PC-9 (cell line): ENCODE results near the gene RBFOX1. TPM values are rescaled to one million over a fixed set of nuclear protein-coding genes. Genes with fewer than 3 reads are reported as not detected.

Experiments
- BruUV-seq: library from RNA; stranded (reverse); fragments of 400-500 nt; replicated peaks from 2 replicates; lab custom pipeline; 2021; lab: Mats Ljungman, UMichigan
- CTCF ChIA-PET: fragments of 300-600 bp; sonication (Branson Sonifier 250); formaldehyde crosslinking; loops from one replicate; lab custom pipeline; 2022; ENCODE audit warnings: antibody characterized with exemption; lab: Charles Lee
- POLR2A ChIA-PET: fragments of 300-600 bp; sonication (Branson Sonifier 250); formaldehyde crosslinking; loops from one replicate; lab custom pipeline; 2022; ENCODE audit warnings: antibody characterized with exemption; ENCODE audit not compliant: unreplicated experiment; lab: Charles Lee
- DNase-seq, 2 experiments: peaks; one replicate each; pipeline versions ENCODE4 v3.0.0 to v3.0.0-alpha.2; 2015 to 2022; ENCODE audit warnings: mixed read lengths in 1 of 2
- H2AFZ ChIP-seq: fragments of 200-600 bp; sonication (generic); 2 replicates; pipeline ENCODE4 v1.8.1; 2017; ENCODE audit warnings: antibody characterized with exemption
- H3F3A ChIP-seq: fragments of 200-600 bp; sonication (generic); 2 replicates; pipeline ENCODE4 v1.8.1; 2017; ENCODE audit warnings: antibody characterized with exemption, mild to moderate bottlenecking, low read depth; ENCODE audit not compliant: insufficient read depth
- H3K27ac ChIP-seq: fragments of 200-600 bp; sonication (generic); 2 replicates; pipeline ENCODE4 v1.6.1; 2016; ENCODE audit warnings: mixed run types
- H3K27me3 ChIP-seq: fragments of 200-600 bp; sonication (generic); 2 replicates; pipeline ENCODE4 v1.6.1; 2016; ENCODE audit warnings: low read depth, mixed run types; ENCODE audit not compliant: insufficient read depth
- H3K36me3 ChIP-seq: fragments of 200-600 bp; sonication (generic); 2 replicates; pipeline ENCODE4 v1.6.1; 2016; ENCODE audit warnings: low read depth, mixed run types
- H3K4me1 ChIP-seq: fragments of 200-600 bp; sonication (generic); replicated peaks from 2 replicates; pipeline ENCODE4 v1.6.1; 2016; ENCODE audit warnings: mixed run types; ENCODE audit not compliant: insufficient read depth
- H3K4me2 ChIP-seq: fragments of 200-600 bp; sonication (generic); 2 replicates; pipeline ENCODE4 v1.6.1; 2017; ENCODE audit warnings: mixed run types
- H3K4me3 ChIP-seq: fragments of 200-600 bp; sonication (generic); 2 replicates; pipeline ENCODE4 v1.6.1; 2016; ENCODE audit warnings: mixed run types
- H3K79me2 ChIP-seq: fragments of 200-600 bp; sonication (generic); 2 replicates; pipeline ENCODE4 v1.6.1; 2017; ENCODE audit warnings: low read depth, mixed run types
- H3K9me2 ChIP-seq: fragments of 200-600 bp; sonication (generic); 2 replicates; pipeline ENCODE4 v1.8.1; 2017; ENCODE audit warnings: mild to moderate bottlenecking; ENCODE audit not compliant: insufficient read depth
- H3K9me3 ChIP-seq: fragments of 200-600 bp; sonication (generic); 2 replicates; pipeline ENCODE4 v1.8.1; 2016; ENCODE audit warnings: low read depth; ENCODE audit not compliant: insufficient read depth
- H4K20me1 ChIP-seq: fragments of 200-600 bp; sonication (generic); 2 replicates; pipeline ENCODE4 v1.8.1; 2017; ENCODE audit not compliant: insufficient read depth
- EZH2 ChIP-seq: fragments of 200-600 bp; sonication (generic); IDR thresholded peaks from 2 replicates; pipeline ENCODE4 v1.8.0; 2017; ENCODE audit warnings: antibody characterized with exemption, low read depth
- intact Hi-C: fragments of 100-400 bp; cut with micrococcal nuclease; formaldehyde crosslinking; loops from one replicate; pipeline ENCODE4 v1.10.0; 2022; ENCODE audit not compliant: unreplicated experiment
- total RNA-seq: library from RNA; stranded (reverse); gene quantifications from 2 replicates; pipeline ENCODE4 v1.2.3, GENCODE V29; 2021
- TF ChIP-seq, protein P1 (sequence below): fragments of 200-600 bp; sonication (generic); conservative IDR thresholded peaks from 2 replicates; pipeline ENCODE4 v1.6.1; 2017; ENCODE audit warnings: mixed run types, antibody characterized with exemption, mild to moderate bottlenecking, moderate library complexity

RBFOX1 gene
- total RNA-seq, 1 experiment from 2014 or later: not detected

DNA sequence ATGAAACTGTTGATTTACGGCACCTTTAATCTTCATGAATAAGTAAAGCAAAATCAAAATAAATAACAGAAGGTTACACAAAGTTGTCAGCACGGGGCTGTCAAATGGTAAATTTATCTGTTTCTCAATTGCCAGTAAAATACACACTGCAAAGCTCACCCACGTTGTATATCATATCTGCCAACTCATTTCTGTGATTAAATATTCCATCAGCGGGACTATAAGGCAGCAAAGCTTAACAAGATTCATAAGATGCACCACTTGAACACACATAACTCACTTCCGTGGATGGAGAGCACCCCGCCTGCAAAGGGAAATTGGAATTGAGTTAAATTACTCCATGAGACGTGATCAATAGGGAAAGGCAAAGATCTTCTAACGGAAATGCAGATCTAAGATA, 280.0 kb downstream of the RBFOX1 start:
- ChIA-PET CTCF (no interaction called here), POLR2A (no interaction called here)
- no peak for TF ChIP-seq EZH2
- TF ChIP-seq, protein P1, sequence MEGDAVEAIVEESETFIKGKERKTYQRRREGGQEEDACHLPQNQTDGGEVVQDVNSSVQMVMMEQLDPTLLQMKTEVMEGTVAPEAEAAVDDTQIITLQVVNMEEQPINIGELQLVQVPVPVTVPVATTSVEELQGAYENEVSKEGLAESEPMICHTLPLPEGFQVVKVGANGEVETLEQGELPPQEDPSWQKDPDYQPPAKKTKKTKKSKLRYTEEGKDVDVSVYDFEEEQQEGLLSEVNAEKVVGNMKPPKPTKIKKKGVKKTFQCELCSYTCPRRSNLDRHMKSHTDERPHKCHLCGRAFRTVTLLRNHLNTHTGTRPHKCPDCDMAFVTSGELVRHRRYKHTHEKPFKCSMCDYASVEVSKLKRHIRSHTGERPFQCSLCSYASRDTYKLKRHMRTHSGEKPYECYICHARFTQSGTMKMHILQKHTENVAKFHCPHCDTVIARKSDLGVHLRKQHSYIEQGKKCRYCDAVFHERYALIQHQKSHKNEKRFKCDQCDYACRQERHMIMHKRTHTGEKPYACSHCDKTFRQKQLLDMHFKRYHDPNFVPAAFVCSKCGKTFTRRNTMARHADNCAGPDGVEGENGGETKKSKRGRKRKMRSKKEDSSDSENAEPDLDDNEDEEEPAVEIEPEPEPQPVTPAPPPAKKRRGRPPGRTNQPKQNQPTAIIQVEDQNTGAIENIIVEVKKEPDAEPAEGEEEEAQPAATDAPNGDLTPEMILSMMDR: no peak
- Histone ChIP-seq H3K27ac (no peak overlapping the region), H3K4me1 (no peaks in the 10 kb centered on the region), H3F3A (no peaks in the 10 kb centered on the region), H3K4me2 (no peak overlapping the region), H4K20me1 (no peaks in the 10 kb centered on the region; the same call in 1 of the 2 replicates), H3K4me3 (no peak overlapping the region), H3K27me3 (peaks cover 29% of the 10 kb centered on the region), H3K36me3 (no peaks in the 10 kb centered on the region), H3K9me3 (no peaks in the 10 kb centered on the region), H3K79me2 (no peaks in the 10 kb centered on the region), H2AFZ (no peak overlapping the region), H3K9me2 (no peaks in the 10 kb centered on the region)
- no TSS peak for BruUV-seq
- intact Hi-C loops: no loop called here
- DNase-seq: no peak

DNA sequence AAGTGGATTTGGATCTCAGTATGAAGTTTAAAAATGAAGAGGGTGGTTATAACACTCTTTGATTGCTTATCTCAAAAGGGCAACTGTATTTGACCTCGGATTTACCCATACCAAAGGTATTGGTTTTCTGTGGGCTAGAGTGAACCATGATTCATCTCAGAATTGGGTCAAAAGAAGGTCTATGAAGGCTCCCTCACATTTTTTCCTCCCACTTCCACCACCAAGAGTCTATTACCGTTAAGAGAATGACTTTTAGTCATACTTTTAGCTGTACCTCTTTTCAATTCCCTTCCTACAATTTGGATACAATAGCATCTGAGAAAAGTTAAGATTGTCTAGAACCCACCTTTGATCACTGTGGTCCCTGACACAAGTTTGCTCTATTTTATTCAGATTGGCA, 280.9 kb downstream of the RBFOX1 start:
- no peaks in the 10 kb centered on the region for H3K36me3 ChIP-seq
- H3K27me3 ChIP-seq: peaks cover 22% of the 10 kb centered on the region
- CTCF ChIA-PET: no interaction called here
- BruUV-seq: no TSS peak
- no peak overlapping the region for H3K4me2 ChIP-seq
- no peaks in the 10 kb centered on the region for H3F3A ChIP-seq
- intact Hi-C loops: no loop called here
- no peak for DNase-seq
- H3K79me2 ChIP-seq: no peaks in the 10 kb centered on the region
- H4K20me1 ChIP-seq: no peaks in the 10 kb centered on the region; the same call in 1 of the 2 replicates
- H3K9me2 ChIP-seq: no peaks in the 10 kb centered on the region
- POLR2A ChIA-PET: no interaction called here
- H3K4me1 ChIP-seq: no peaks in the 10 kb centered on the region
- no peak overlapping the region for H2AFZ ChIP-seq
- H3K27ac ChIP-seq: no peak overlapping the region
- H3K9me3 ChIP-seq: no peaks in the 10 kb centered on the region
- no peak overlapping the region for H3K4me3 ChIP-seq
- TF ChIP-seq, protein P1: no peak
- no peak for TF ChIP-seq EZH2

DNA sequence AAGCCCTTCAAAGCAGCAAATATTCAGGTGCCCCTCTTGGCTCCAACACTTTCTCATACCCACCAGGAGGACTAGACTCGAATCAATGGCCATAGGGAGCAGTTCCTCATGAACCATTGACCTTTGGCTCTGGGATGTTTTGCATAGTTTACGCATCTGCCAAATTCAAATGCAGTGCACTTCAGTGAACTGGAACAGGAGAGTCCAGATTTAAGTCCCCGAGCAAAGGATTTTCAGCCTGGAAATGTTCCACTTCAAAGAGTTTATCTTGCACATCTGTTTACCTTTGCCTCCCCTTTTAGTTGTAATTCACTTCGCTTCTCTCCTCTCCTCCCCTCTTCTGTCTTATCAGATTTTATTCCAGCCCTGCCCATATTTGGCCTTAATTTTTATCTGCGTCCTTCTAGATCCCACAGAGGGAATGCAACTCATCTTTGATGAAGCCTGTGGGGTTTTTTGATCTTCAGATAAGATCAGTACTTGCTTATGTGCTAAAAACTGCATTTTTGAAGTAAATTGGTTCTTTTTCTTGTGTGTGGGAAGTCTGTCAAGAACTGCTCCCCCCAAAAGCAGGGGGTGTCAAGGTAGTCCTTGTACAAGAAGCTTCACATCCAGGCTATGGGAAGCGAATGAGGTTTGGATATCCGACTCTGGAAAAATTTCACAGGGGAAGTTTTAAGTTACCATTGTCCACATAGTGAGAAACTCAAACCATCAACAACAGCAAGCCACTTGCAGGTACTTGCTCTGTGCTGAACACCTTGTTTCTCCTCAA, 281.6 kb downstream of the RBFOX1 start:
- no peaks in the 10 kb centered on the region for H3K9me3 ChIP-seq
- intact Hi-C loops: no loop called here
- H3K27ac ChIP-seq: no peak overlapping the region
- no peak overlapping the region for H2AFZ ChIP-seq
- no peak for DNase-seq
- H3K27me3 ChIP-seq: peaks cover 15% of the 10 kb centered on the region; the same call in 1 of the 2 replicates
- H4K20me1 ChIP-seq: no peaks in the 10 kb centered on the region; the same call in 1 of the 2 replicates
- H3K4me3 ChIP-seq: no peak overlapping the region
- H3K36me3 ChIP-seq: no peaks in the 10 kb centered on the region
- H3K9me2 ChIP-seq: no peaks in the 10 kb centered on the region
- no peak overlapping the region for H3K4me2 ChIP-seq
- no peaks in the 10 kb centered on the region for H3K79me2 ChIP-seq
- CTCF ChIA-PET: no interaction called here
- POLR2A ChIA-PET: no interaction called here
- TF ChIP-seq, protein P1: no peak
- TF ChIP-seq EZH2: no peak
- BruUV-seq: no TSS peak
- H3F3A ChIP-seq: no peaks in the 10 kb centered on the region
- H3K4me1 ChIP-seq: no peaks in the 10 kb centered on the region
